Transverse colon (tissue), 4 donors: Measurements from ENCODE around the gene CDHR2. TPM values are rescaled to one million over a fixed set of nuclear protein-coding genes. Genes with fewer than 3 reads are reported as not detected.

Experiments
- DNase-seq: peaks from one replicate; pipeline ENCODE4 v3.0.0-alpha.2; 2019
- H3K27ac ChIP-seq, 4 donors: fragments of 200-600 bp; sonication (generic); 2 replicates each; pipeline ENCODE4 v1.5.1; 2016 to 2018; ENCODE audit warnings: inconsistent platforms in 4 of 4
- H3K27me3 ChIP-seq: fragments of 200-600 bp; sonication (generic); 2 replicates; pipeline ENCODE4 v1.5.1; 2017; ENCODE audit warnings: inconsistent platforms
- H3K36me3 ChIP-seq, 4 donors: fragments of 200-600 bp; sonication (generic); 2 replicates each; pipeline ENCODE4 v1.5.1; 2017 to 2019; ENCODE audit warnings: inconsistent platforms in 4 of 4
- H3K4me1 ChIP-seq, 4 donors: fragments of 200-600 bp; sonication (generic); 2 replicates each; pipeline ENCODE4 v1.5.1; 2017 to 2020; ENCODE audit warnings: inconsistent platforms in 4 of 4
- H3K4me3 ChIP-seq, 4 donors: fragments of 200-600 bp; sonication (generic); 1 replicate in 1 of 4; 2 replicates in 3 of 4; pipeline versions ENCODE4 v1.5.1 to v1.6.1; 2017 to 2019; ENCODE audit warnings: inconsistent platforms in 4 of 4
- H3K9me3 ChIP-seq, 2 donors: fragments of 200-600 bp; sonication (generic); 2 replicates each; pipeline ENCODE4 v1.5.1; 2017 to 2019; ENCODE audit warnings: inconsistent platforms in 2 of 2
- CTCF ChIP-seq, 5 experiments: fragments of 200-600 bp in 3 of 5; fragments of 450-650 bp in 2 of 5; sonication (generic) in 3 of 5; IDR thresholded peaks; 1 replicate in 2 of 5; 2 replicates in 3 of 5; pipeline ENCODE4 v1.5.1; 2016 to 2017; ENCODE audit warnings: antibody characterized with exemption in 5 of 5, inconsistent platforms in 3 of 5, mild to moderate bottlenecking in 2 of 5, moderate library complexity in 1 of 5
- EP300 ChIP-seq: sonication (generic); formaldehyde crosslinking; IDR thresholded peaks from one replicate; pipeline ENCODE4 v1.6.1; 2017; ENCODE audit warnings: antibody characterized with exemption, low read depth
- POLR2A ChIP-seq: fragments of 450-650 bp; IDR thresholded peaks from one replicate; pipeline ENCODE4 v1.6.1; 2016; ENCODE audit warnings: antibody characterized with exemption, mild to moderate bottlenecking, moderate library complexity
- POLR2AphosphoS5 ChIP-seq, 3 donors: sonication (generic); formaldehyde crosslinking; IDR thresholded peaks; one replicate each; pipeline ENCODE4 v1.6.1; 2016; ENCODE audit warnings: antibody characterized with exemption in 3 of 3
- WGBS, 2 donors: methylation state at CpG; one replicate each; pipeline ENCODE4 v1.1.5; 2018; ENCODE audit warnings: low coverage in 1 of 2; 5-methylcytosine and 5-hydroxymethylcytosine counted together
- in situ Hi-C, 4 donors: fragments of 200-750 bp; cut with MboI; loops; one replicate each; pipeline versions ENCODE4 v1.15.0 to v1.15.1; 2017; ENCODE audit warnings: low sequenced_read_pairs in 3 of 4, low pct_ligation_motif_present in 1 of 4, low pct_unique_long_range_greater_than_20kb in 1 of 4
- intact Hi-C: fragments of 100-400 bp; cut with DNase I; formaldehyde crosslinking; loops from one replicate; pipeline ENCODE4 v1.15.1; 2023; ENCODE audit warnings: low total_unique reads
- total RNA-seq, 4 donors: library from RNA; depleted of rRNA; stranded (reverse); fragments of >200 nt; gene quantifications; one replicate each; pipeline ENCODE4 v1.1.0, GENCODE V29; 2016

CDHR2 gene
- total RNA-seq, 4 donors from 2014 or later: 15.5 to 257 (median 104) TPM

- no peak for DNase-seq
- no peak overlapping the region for H3K4me3 ChIP-seq
- TF ChIP-seq POLR2A: no peak
- no peak for TF ChIP-seq CTCF (IDR thresholded peaks at IDR 0.05)
- TF ChIP-seq EP300: no peak
- no peak for TF ChIP-seq POLR2AphosphoS5 (IDR thresholded peaks at IDR 0.05)
- no peaks in the 10 kb centered on the region for H3K9me3 ChIP-seq
- H3K36me3 ChIP-seq: no peaks in the 10 kb centered on the region
- peaks cover 21 to 45% (median 41%) of the 10 kb centered on the region in 4 donors for H3K4me1 ChIP-seq
- intact Hi-C loops (no loop called here), in situ Hi-C loops (loop anchor here in 1 of 4 donors (5.0 kb wide), 1 partner anchor 92 kb away; the partner anchor contains the start of gene FAF2)
- 53 to 79% methylated on average over 4 to 5 of the region's 5 CpGs for WGBS, 2 donors
- H3K27me3 ChIP-seq: no peaks in the 10 kb centered on the region
- H3K27ac ChIP-seq: peak overlapping the region; percentile 89 to 99 (median 98)
Measured at GRCh38 chr5:176538989-176539384, 10.2 kb upstream of the CDHR2 start.

DNA sequence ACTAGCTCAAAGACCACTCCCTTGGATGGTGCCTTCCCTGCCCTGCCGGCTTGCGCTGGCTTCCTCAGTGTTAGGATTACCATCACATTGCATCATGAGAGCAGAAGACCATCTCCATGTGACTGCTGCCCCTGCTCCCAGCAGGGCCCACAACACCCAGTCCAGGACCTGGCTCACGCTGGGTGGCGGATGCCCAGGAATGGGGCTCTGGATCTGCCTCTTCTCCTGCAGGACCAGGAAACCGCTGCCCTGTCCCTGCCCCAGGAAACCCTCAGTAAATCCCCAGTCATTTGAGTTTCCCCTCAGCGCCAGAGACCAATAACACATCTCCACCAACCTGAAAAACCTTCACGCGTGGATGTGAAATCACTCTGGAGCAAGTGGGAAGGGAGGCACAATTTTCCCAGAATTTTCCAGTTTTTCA, 8.7 kb upstream of the CDHR2 start:
- intact Hi-C loops: no loop called here
- Histone ChIP-seq H3K36me3 (no peaks in the 10 kb centered on the region), H3K27ac (peak overlapping the region in 2 of 4 donors; percentile 97), H3K4me3 (no peak overlapping the region), H3K27me3 (no peaks in the 10 kb centered on the region), H3K4me1 (peaks cover 8 to 42% (median 35%) of the 10 kb centered on the region in 4 donors), H3K9me3 (no peaks in the 10 kb centered on the region)
- TF ChIP-seq EP300 (no peak), POLR2AphosphoS5 (IDR thresholded peaks at IDR 0.05) (no peak), POLR2A (no peak), CTCF (IDR thresholded peaks at IDR 0.05) (no peak)
- in situ Hi-C loops: no loop called here
- 90 to 92% methylated on average over 2 to 8 of the region's 8 CpGs for WGBS, 2 donors
- no peak for DNase-seq

GRCh38 chr5:176540956-176541337, 8.2 kb upstream of the CDHR2 start:
- no peak for DNase-seq
- H3K4me1 ChIP-seq: peaks cover 8 to 40% (median 33%) of the 10 kb centered on the region in 4 donors
- peak overlapping the region; percentile 96 to 97 (median 97) for H3K27ac ChIP-seq

More at GRCh38 chr5:176540956-176541337, 8.2 kb upstream of the CDHR2 start:
- Histone ChIP-seq H3K36me3 (no peaks in the 10 kb centered on the region), H3K27me3 (no peaks in the 10 kb centered on the region), H3K9me3 (no peaks in the 10 kb centered on the region), H3K4me3 (no peak overlapping the region)
- intact Hi-C loops (no loop called here), in situ Hi-C loops (no loop called here)
- 80% methylated on average over 8 of the region's 8 CpGs; no CpG with 5 or more reads in 1 of the 2 donors for WGBS, 2 donors
- TF ChIP-seq POLR2A: no peak
- TF ChIP-seq CTCF (IDR thresholded peaks at IDR 0.05): no peak
- no peak for TF ChIP-seq POLR2AphosphoS5 (IDR thresholded peaks at IDR 0.05)
- TF ChIP-seq EP300: no peak
